ENCODE results near the gene KLC1.

The KLC1 gene

GRCh38 chr14:103662591-103662990, 33.6 kb downstream of the KLC1 start:
- no peak for DNase-seq (ENCODE audit: low spot score)
- TF ChIP-seq CTCF (conservative IDR thresholded peaks at IDR 0.05; ENCODE audit: low read depth), result no peak
- peak overlapping the region; percentile 19 for H3K27ac ChIP-seq
- POLR2A ChIA-PET (ENCODE audit: low non-redundant PET), result no interaction called here
- CTCF ChIA-PET, result no interaction called here

- peak overlapping the region; percentile 53 for H3K27ac ChIP-seq
- ChIA-PET CTCF (interaction anchor here (0.6 kb wide), 1 partner anchor 14 kb away, joined by 4 read pairs; no protein-coding TSS in a partner anchor), POLR2A (ENCODE audit: low non-redundant PET) (no interaction called here)
- no peak for DNase-seq (ENCODE audit: low spot score)
- no peak for TF ChIP-seq CTCF (conservative IDR thresholded peaks at IDR 0.05; ENCODE audit: low read depth)
Measured at GRCh38 chr14:103663506-103663905, 34.5 kb downstream of the KLC1 start.

- DNase-seq (ENCODE audit: low spot score), result no peak
- no peak for TF ChIP-seq CTCF (conservative IDR thresholded peaks at IDR 0.05; ENCODE audit: low read depth)
- CTCF ChIA-PET, result interaction anchor here (0.6 kb wide), 1 partner anchor 75 kb away, joined by 3 read pairs; no protein-coding TSS in a partner anchor
- POLR2A ChIA-PET (ENCODE audit: low non-redundant PET), result no interaction called here
- no peak overlapping the region for H3K27ac ChIP-seq
Measured at GRCh38 chr14:103667671-103668070, 38.7 kb downstream of the KLC1 start.

- no peak for TF ChIP-seq CTCF (conservative IDR thresholded peaks at IDR 0.05; ENCODE audit: low read depth)
- CTCF ChIA-PET, result no interaction called here
- DNase-seq (ENCODE audit: low spot score), result no peak
- POLR2A ChIA-PET (ENCODE audit: low non-redundant PET), result no interaction called here
- 0 out of 2 replicates have a peak overlapping the region, but pooled peaks have one; percentile 9 for H3K27ac ChIP-seq
Measured at GRCh38 chr14:103668117-103668516, 39.1 kb downstream of the KLC1 start.

- CTCF ChIA-PET, result interaction anchor here (0.6 kb wide), 2 partner anchors 11 to 20 kb away, joined by 3 read pairs; no protein-coding TSS in a partner anchor
Measured at GRCh38 chr14:103669370-103669769, 40.4 kb downstream of the KLC1 start.

GRCh38 chr14:103671911-103672310, 42.9 kb downstream of the KLC1 start:
- ChIA-PET POLR2A (ENCODE audit: low non-redundant PET) (no interaction called here), CTCF (no interaction called here)
- DNase-seq (ENCODE audit: low spot score), result no peak
- no peak for TF ChIP-seq CTCF (conservative IDR thresholded peaks at IDR 0.05; ENCODE audit: low read depth)
- H3K27ac ChIP-seq, result no peak overlapping the region

More at GRCh38 chr14:103669370-103669769, 40.4 kb downstream of the KLC1 start:
- no peak for DNase-seq (ENCODE audit: low spot score)
- no peak for TF ChIP-seq CTCF (conservative IDR thresholded peaks at IDR 0.05; ENCODE audit: low read depth)
- POLR2A ChIA-PET (ENCODE audit: low non-redundant PET), result no interaction called here
- no peak overlapping the region for H3K27ac ChIP-seq

- no peak overlapping the region for H3K27ac ChIP-seq
- ChIA-PET CTCF (no interaction called here), POLR2A (ENCODE audit: low non-redundant PET) (no interaction called here)
- no peak for TF ChIP-seq CTCF (conservative IDR thresholded peaks at IDR 0.05; ENCODE audit: low read depth)
- DNase-seq (ENCODE audit: low spot score), result no peak
Measured at GRCh38 chr14:103675957-103676356, 46.9 kb downstream of the KLC1 start.
